SH-SY5Y (cell line): ENCODE data around the gene MYCN.

Experiments used
- GATA2 ChIP-seq: IDR thresholded peaks from 2 replicates; pipeline ENCODE4 v1.6.1; 2011; ENCODE audit warnings: mild to moderate bottlenecking, low read depth, low read length
- GATA3 ChIP-seq: IDR thresholded peaks from 2 replicates; pipeline ENCODE4 v1.6.1; 2011; ENCODE audit warnings: low read depth, mild to moderate bottlenecking, low read length, moderate library complexity

DNA sequence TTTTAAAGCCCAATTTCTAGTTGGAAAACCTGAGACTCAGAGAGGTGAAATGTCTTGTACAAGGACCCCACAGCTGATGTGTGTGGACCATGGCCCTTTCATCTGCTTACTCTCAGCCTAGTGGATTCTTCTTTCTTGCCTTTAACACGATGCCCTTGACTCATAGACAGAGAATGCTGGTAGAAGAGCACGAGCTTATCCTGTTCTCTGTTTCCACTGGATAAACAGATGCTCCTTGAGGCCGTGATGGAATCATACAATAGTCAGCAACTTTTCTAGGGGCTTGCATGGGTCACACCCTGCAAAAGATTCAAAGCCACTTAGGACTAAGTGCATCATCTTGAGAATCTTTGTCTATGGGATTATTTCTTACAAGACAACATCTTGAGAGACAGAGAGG is 50.9 kb downstream of the MYCN start:
- no peak for TF ChIP-seq GATA2
- TF ChIP-seq GATA3, result no peak
